SK-N-MC (cell line): Measurements from ENCODE around the gene SFT2D2.

Experiments used
- EZH2 ChIP-seq: fragments of 200-600 bp; sonication (generic); IDR thresholded peaks from one replicate; pipeline ENCODE4 v1.6.1; 2017; ENCODE audit warnings: antibody characterized with exemption
- FOXP2 ChIP-seq: optimal IDR thresholded peaks from 2 replicates; pipeline ENCODE3; 2011; ENCODE audit warnings: mild to moderate bottlenecking, moderate library complexity; ENCODE audit not compliant: insufficient read depth; ENCODE audit errors: extremely low read length, control extremely low read depth
- POLR2AphosphoS5 ChIP-seq: IDR thresholded peaks from 2 replicates; pipeline ENCODE4 v1.6.1; 2012; ENCODE audit warnings: mild to moderate bottlenecking, low read depth, low read length, borderline replicate concordance

DNA sequence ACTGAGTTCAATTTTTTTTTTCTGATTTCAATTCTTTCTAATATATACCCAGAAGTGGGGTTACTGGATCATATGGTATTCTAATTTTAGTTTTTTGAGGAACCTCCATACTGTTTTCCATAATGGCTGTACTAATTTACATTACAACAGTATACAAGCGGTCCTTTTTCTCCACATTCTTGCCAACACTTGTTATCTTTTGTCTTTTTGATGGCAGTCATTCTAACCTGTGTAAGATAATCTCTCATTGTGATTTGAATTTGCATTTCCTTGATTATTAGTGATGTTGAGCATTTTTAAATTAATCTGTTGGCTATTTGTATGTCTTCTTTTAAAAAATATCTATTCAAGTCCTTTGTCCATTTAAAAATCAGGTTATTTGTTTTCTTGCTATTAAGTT lies 33.8 kb downstream of the SFT2D2 start:
- TF ChIP-seq POLR2AphosphoS5 (no peak), EZH2 (no peak), FOXP2 (no peak)
